Fibroblast of lung (primary cell): ENCODE results near the gene SGK1.

Source experiments
- CTCF ChIP-seq, 2 donors: IDR thresholded peaks in 1 of 2; conservative IDR thresholded peaks in 1 of 2; 1 replicate in 1 of 2; 2 replicates in 1 of 2; pipeline ENCODE4 v1.5.1; 2011 to 2012; ENCODE audit warnings: low read length in 2 of 2, control low read depth in 1 of 2, inconsistent platforms in 1 of 2, low read depth in 1 of 2, mild to moderate bottlenecking in 1 of 2
- EZH2 ChIP-seq: IDR thresholded peaks from 2 replicates; pipeline ENCODE4 v1.5.1; 2012; ENCODE audit warnings: low read length, control low read depth, mild to moderate bottlenecking; ENCODE audit errors: missing control alignments

GRCh38 chr6:134331256-134331655, 13.3 kb upstream of the SGK1 start:
- no peak for TF ChIP-seq CTCF (conservative IDR thresholded peaks at IDR 0.05 in 1 of 2, IDR thresholded peaks at IDR 0.05 in 1 of 2; ENCODE audit: low read depth in 1 of 2, low read length in 2 of 2)
- no peak for TF ChIP-seq EZH2
